Measurements from ENCODE around the gene HSD11B1.

Gene HSD11B1

GRCh38 chr1:209704584-209704983, at the start of gene HSD11B1:
Gene HSD11B1, plus strand, starts transcription at chr1:209704846. Its CDS starts 97 bp downstream, at chr1:209704943.
- peak within 1 kb of the TSS; percentile 53 for H3K4me3 Mint-ChIP-seq
- H3K27me3 Mint-ChIP-seq = peaks cover 6% of the 10 kb centered on the region
- peaks cover 8% of the 10 kb centered on the region for H3K36me3 Mint-ChIP-seq (ENCODE audit: low read depth)
- peak within 1 kb of the TSS; percentile 47 for H3K27ac Mint-ChIP-seq
- H3K4me1 Mint-ChIP-seq (ENCODE audit: low read depth) = peaks cover 52% of the 10 kb centered on the region
- H3K9me3 Mint-ChIP-seq = peaks cover 4% of the 10 kb centered on the region

GRCh38 chr1:209655411-209656231, 49.0 kb upstream of the HSD11B1 start:
- H3K4me1 Mint-ChIP-seq (ENCODE audit: low read depth) = peaks cover 47% of the 10 kb centered on the region
- H3K36me3 Mint-ChIP-seq (ENCODE audit: low read depth) = no peaks in the 10 kb centered on the region
- no peak overlapping the region for H3K4me3 Mint-ChIP-seq
- peaks cover 4% of the 10 kb centered on the region for H3K27me3 Mint-ChIP-seq
- H3K9me3 Mint-ChIP-seq = no peaks in the 10 kb centered on the region
- H3K27ac Mint-ChIP-seq = no peak overlapping the region

GRCh38 chr1:209657140-209657879, 47.3 kb upstream of the HSD11B1 start:
- no peak overlapping the region for H3K27ac Mint-ChIP-seq
- no peaks in the 10 kb centered on the region for H3K36me3 Mint-ChIP-seq (ENCODE audit: low read depth)
- no peak overlapping the region for H3K4me3 Mint-ChIP-seq
- peaks cover 4% of the 10 kb centered on the region for H3K27me3 Mint-ChIP-seq
- no peaks in the 10 kb centered on the region for H3K9me3 Mint-ChIP-seq
- peaks cover 35% of the 10 kb centered on the region for H3K4me1 Mint-ChIP-seq (ENCODE audit: low read depth)

GRCh38 chr1:209657918-209658317, 46.7 kb upstream of the HSD11B1 start:
- no peaks in the 10 kb centered on the region for H3K9me3 Mint-ChIP-seq
- no peak overlapping the region for H3K27ac Mint-ChIP-seq

GRCh38 chr1:209659909-209660308, 44.7 kb upstream of the HSD11B1 start:
- Mint-ChIP-seq H3K9me3 (no peaks in the 10 kb centered on the region), H3K4me3 (peak overlapping the region; percentile 4), H3K4me1 (ENCODE audit: low read depth) (peaks cover 15% of the 10 kb centered on the region), H3K27ac (peak overlapping the region; percentile 26), H3K27me3 (peaks cover 4% of the 10 kb centered on the region), H3K36me3 (ENCODE audit: low read depth) (no peaks in the 10 kb centered on the region)

More at GRCh38 chr1:209657918-209658317, 46.7 kb upstream of the HSD11B1 start:
- Mint-ChIP-seq H3K4me1 (ENCODE audit: low read depth) (peaks cover 29% of the 10 kb centered on the region), H3K36me3 (ENCODE audit: low read depth) (no peaks in the 10 kb centered on the region), H3K4me3 (no peak overlapping the region), H3K27me3 (peaks cover 4% of the 10 kb centered on the region)

- peaks cover 15% of the 10 kb centered on the region for H3K4me1 Mint-ChIP-seq (ENCODE audit: low read depth)
- no peaks in the 10 kb centered on the region for H3K36me3 Mint-ChIP-seq (ENCODE audit: low read depth)
- H3K27ac Mint-ChIP-seq = no peak overlapping the region
- H3K9me3 Mint-ChIP-seq = no peaks in the 10 kb centered on the region
- peaks cover 4% of the 10 kb centered on the region for H3K27me3 Mint-ChIP-seq
- no peak overlapping the region for H3K4me3 Mint-ChIP-seq
Observed at GRCh38 chr1:209661071-209661470, 43.6 kb upstream of the HSD11B1 start.

- H3K4me1 Mint-ChIP-seq (ENCODE audit: low read depth) = peaks cover 15% of the 10 kb centered on the region
- no peak overlapping the region for H3K27ac Mint-ChIP-seq
- H3K27me3 Mint-ChIP-seq = peaks cover 4% of the 10 kb centered on the region
- H3K36me3 Mint-ChIP-seq (ENCODE audit: low read depth) = no peaks in the 10 kb centered on the region
- H3K9me3 Mint-ChIP-seq = no peaks in the 10 kb centered on the region
- no peak overlapping the region for H3K4me3 Mint-ChIP-seq
Observed at GRCh38 chr1:209662879-209663327, 41.7 kb upstream of the HSD11B1 start.

- Mint-ChIP-seq H3K4me1 (ENCODE audit: low read depth) (peaks cover 4% of the 10 kb centered on the region), H3K4me3 (no peak overlapping the region), H3K36me3 (ENCODE audit: low read depth) (no peaks in the 10 kb centered on the region), H3K27ac (no peak overlapping the region), H3K27me3 (peaks cover 8% of the 10 kb centered on the region), H3K9me3 (peaks cover 3% of the 10 kb centered on the region)
Observed at GRCh38 chr1:209667103-209667502, 37.5 kb upstream of the HSD11B1 start.

- Mint-ChIP-seq H3K9me3 (peaks cover 3% of the 10 kb centered on the region), H3K4me3 (no peak overlapping the region), H3K36me3 (ENCODE audit: low read depth) (no peaks in the 10 kb centered on the region), H3K27me3 (peaks cover 8% of the 10 kb centered on the region), H3K27ac (no peak overlapping the region), H3K4me1 (ENCODE audit: low read depth) (peaks cover 8% of the 10 kb centered on the region)
Observed at GRCh38 chr1:209667708-209668107, 36.9 kb upstream of the HSD11B1 start.

- Mint-ChIP-seq H3K4me1 (ENCODE audit: low read depth) (peaks cover 36% of the 10 kb centered on the region), H3K27ac (no peak overlapping the region), H3K36me3 (ENCODE audit: low read depth) (no peaks in the 10 kb centered on the region), H3K4me3 (no peak overlapping the region), H3K9me3 (peaks cover 3% of the 10 kb centered on the region), H3K27me3 (peaks cover 26% of the 10 kb centered on the region)
Observed at GRCh38 chr1:209670441-209671082, 34.1 kb upstream of the HSD11B1 start.

GRCh38 chr1:209672705-209673630, 31.7 kb upstream of the HSD11B1 start:
- H3K4me1 Mint-ChIP-seq (ENCODE audit: low read depth) = peaks cover 46% of the 10 kb centered on the region
- peak overlapping the region; percentile 67 for H3K27ac Mint-ChIP-seq
- H3K36me3 Mint-ChIP-seq (ENCODE audit: low read depth) = no peaks in the 10 kb centered on the region
- peaks cover 3% of the 10 kb centered on the region for H3K9me3 Mint-ChIP-seq
- peak overlapping the region; percentile 48 for H3K4me3 Mint-ChIP-seq
- peaks cover 50% of the 10 kb centered on the region for H3K27me3 Mint-ChIP-seq

GRCh38 chr1:209673631-209674417, 30.8 kb upstream of the HSD11B1 start:
- H3K27ac Mint-ChIP-seq = peak overlapping the region; percentile 66
- H3K4me1 Mint-ChIP-seq (ENCODE audit: low read depth) = peaks cover 46% of the 10 kb centered on the region
- H3K9me3 Mint-ChIP-seq = peaks cover 3% of the 10 kb centered on the region
- H3K27me3 Mint-ChIP-seq = peaks cover 56% of the 10 kb centered on the region
- H3K36me3 Mint-ChIP-seq (ENCODE audit: low read depth) = no peaks in the 10 kb centered on the region
- peak overlapping the region; percentile 76 for H3K4me3 Mint-ChIP-seq

GRCh38 chr1:209674957-209675564, 29.6 kb upstream of the HSD11B1 start, which contains the start of gene G0S2:
Gene G0S2, plus strand, starts transcription at chr1:209675412. Its CDS starts 273 bp downstream, at chr1:209675685.
- Mint-ChIP-seq H3K27me3 (peaks cover 65% of the 10 kb centered on the region), H3K27ac (peak within 1 kb of the TSS; percentile 66), H3K4me3 (peak within 1 kb of the TSS; percentile 76), H3K4me1 (ENCODE audit: low read depth) (peaks cover 51% of the 10 kb centered on the region), H3K36me3 (ENCODE audit: low read depth) (no peaks in the 10 kb centered on the region), H3K9me3 (peaks cover 3% of the 10 kb centered on the region)

Data from stimulated activated naive CD8-positive, alpha-beta T cell treated with anti-CD3 and anti-CD28 coated beads, Interleukin-15, Interleukin-2, amounts not matched to agents 100 ng/mL and 50 ng/mL, for 24 hours (primary cell).